Measurements from ENCODE around the gene EFHC1. TPM values are rescaled to one million over a fixed set of nuclear protein-coding genes. Genes with fewer than 3 reads are reported as not detected.
A peak's percentile ranks its signal among the peaks of the same experiment; 100 is the strongest.

EFHC1 gene
- total RNA-seq, 1 donor from 2014 or later: 6.4 TPM

- no peak for ATAC-seq (ENCODE audit: poor library complexity)
- intact Hi-C loops (cut with DNase I): no loop called here
Measured at GRCh38 chr6:52524918-52525317, 104.8 kb downstream of the EFHC1 start.

GRCh38 chr6:52526634-52527033, 106.5 kb downstream of the EFHC1 start:
- ATAC-seq (ENCODE audit: poor library complexity) (no peak), DNase-seq (no peak)
- intact Hi-C loops (cut with DNase I): no loop called here

More at GRCh38 chr6:52524918-52525317, 104.8 kb downstream of the EFHC1 start:
- no peak for DNase-seq

GRCh38 chr6:52527436-52527835, 107.3 kb downstream of the EFHC1 start:
- intact Hi-C loops (cut with DNase I): no loop called here
- ATAC-seq (ENCODE audit: poor library complexity): no peak
- DNase-seq: no peak

GRCh38 chr6:52529311-52529710, 109.2 kb downstream of the EFHC1 start:
- intact Hi-C loops (cut with DNase I): no loop called here
- ATAC-seq (ENCODE audit: poor library complexity) (no peak), DNase-seq (no peak)

- no peak for ATAC-seq (ENCODE audit: poor library complexity)
- DNase-seq: no peak
Measured at GRCh38 chr6:52530351-52530750, 110.2 kb downstream of the EFHC1 start.

GRCh38 chr6:52531396-52531795, 111.3 kb downstream of the EFHC1 start:
- intact Hi-C loops (cut with DNase I): no loop called here
- ATAC-seq (ENCODE audit: poor library complexity) (no peak), DNase-seq (no peak)

More at GRCh38 chr6:52530351-52530750, 110.2 kb downstream of the EFHC1 start:
- intact Hi-C loops (cut with DNase I): no loop called here

GRCh38 chr6:52531834-52532233, 111.7 kb downstream of the EFHC1 start:
- no peak for DNase-seq
- no peak for ATAC-seq (ENCODE audit: poor library complexity)
- intact Hi-C loops (cut with DNase I): no loop called here

GRCh38 chr6:52532457-52532856, 112.3 kb downstream of the EFHC1 start:
- intact Hi-C loops (cut with DNase I): no loop called here
- ATAC-seq (ENCODE audit: poor library complexity): no peak
- DNase-seq: no peak

GRCh38 chr6:52533491-52533890, 113.3 kb downstream of the EFHC1 start:
- intact Hi-C loops (cut with DNase I): no loop called here
- ATAC-seq (ENCODE audit: poor library complexity) (no peak), DNase-seq (no peak)

GRCh38 chr6:52534363-52534762, 114.2 kb downstream of the EFHC1 start:
- ATAC-seq (ENCODE audit: poor library complexity) (no peak), DNase-seq (no peak)
- intact Hi-C loops (cut with DNase I): no loop called here

GRCh38 chr6:52534966-52535390, 114.8 kb downstream of the EFHC1 start:
- no peak for DNase-seq
- no peak for ATAC-seq (ENCODE audit: poor library complexity)
- intact Hi-C loops (cut with DNase I): no loop called here

- intact Hi-C loops (cut with DNase I): no loop called here
- DNase-seq (no peak), ATAC-seq (ENCODE audit: poor library complexity) (no peak)
Measured at GRCh38 chr6:52535711-52536423, 115.7 kb downstream of the EFHC1 start.

- ATAC-seq (ENCODE audit: poor library complexity) (no peak), DNase-seq (no peak)
- intact Hi-C loops (cut with DNase I): no loop called here
Measured at GRCh38 chr6:52536424-52536916, 116.3 kb downstream of the EFHC1 start.

- DNase-seq (no peak), ATAC-seq (ENCODE audit: poor library complexity) (peak; percentile 22)
- intact Hi-C loops (cut with DNase I): no loop called here
Measured at GRCh38 chr6:52537001-52537753, 117.0 kb downstream of the EFHC1 start.

GRCh38 chr6:52538252-52538900, 118.2 kb downstream of the EFHC1 start:
- ATAC-seq (ENCODE audit: poor library complexity) (no peak), DNase-seq (no peak)
- intact Hi-C loops (cut with DNase I): no loop called here

- intact Hi-C loops (cut with DNase I): no loop called here
- ATAC-seq (ENCODE audit: poor library complexity): no peak
- DNase-seq: no peak
Measured at GRCh38 chr6:52538901-52539354, 118.8 kb downstream of the EFHC1 start.

- no peak for DNase-seq
- no peak for ATAC-seq (ENCODE audit: poor library complexity)
- intact Hi-C loops (cut with DNase I): no loop called here
Measured at GRCh38 chr6:52539607-52540006, 119.5 kb downstream of the EFHC1 start.

- no peak for ATAC-seq (ENCODE audit: poor library complexity)
- intact Hi-C loops (cut with DNase I): no loop called here
- no peak for DNase-seq
Measured at GRCh38 chr6:52540286-52540902, 120.3 kb downstream of the EFHC1 start.

GRCh38 chr6:52541135-52541534, 121.0 kb downstream of the EFHC1 start:
- ATAC-seq (ENCODE audit: poor library complexity): no peak
- intact Hi-C loops (cut with DNase I): no loop called here
- no peak for DNase-seq
